Activated T-helper 9 cell treated with anti-CD3 and anti-CD28 coated beads, Interleukin-2, amount 50 U/mL, for 16 hours (primary cell): Measurements from ENCODE around the gene MCOLN2.
A peak's percentile ranks its signal among the peaks of the same experiment; 100 is the strongest.

Experiments
- DNase-seq: peaks from one replicate; pipeline ENCODE4 v3.0.0-alpha.2; 2020; ENCODE audit warnings: low read depth

MCOLN2 gene

DNA sequence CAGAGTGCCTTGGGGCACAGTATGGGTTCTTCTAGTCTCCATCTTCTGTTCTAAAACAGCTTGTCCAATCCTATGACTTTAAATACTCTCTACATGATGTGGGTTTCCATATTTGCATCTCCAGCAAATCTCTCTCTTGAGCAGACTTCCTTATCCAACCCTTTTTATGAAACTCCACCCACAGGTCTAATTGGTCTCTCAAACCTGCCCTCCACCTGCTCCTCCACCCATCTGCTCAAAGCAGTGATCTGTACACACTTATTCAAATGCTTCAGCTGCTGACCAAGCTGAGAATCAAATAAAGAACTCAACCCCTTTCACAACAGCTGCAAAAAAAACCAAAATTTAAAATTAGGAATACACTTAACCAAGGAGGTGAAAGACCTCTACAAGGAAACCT lies 11.5 kb downstream of the MCOLN2 start:
- DNase-seq = no peak

DNA sequence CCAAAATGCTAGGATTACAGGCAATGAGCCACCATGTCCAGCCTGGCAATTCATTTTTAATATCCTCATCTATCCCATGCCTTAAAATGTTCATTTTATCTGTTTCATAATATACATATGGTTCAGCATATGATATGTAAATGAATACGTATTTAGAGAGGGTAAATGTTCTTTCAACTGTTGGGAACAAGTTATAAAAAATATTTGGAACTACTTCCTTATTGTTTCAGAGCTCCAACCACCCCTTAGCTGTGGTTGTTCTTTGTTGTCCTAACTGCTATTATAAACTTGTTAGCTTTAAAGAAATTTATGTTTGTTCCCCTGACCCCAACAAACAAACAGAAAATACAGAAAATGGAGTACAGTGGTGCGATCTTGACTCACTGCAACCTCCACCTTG lies 14.5 kb downstream of the MCOLN2 start:
- DNase-seq = no peak

GRCh38 chr1:84975035-84975434 lies 21.9 kb downstream of the MCOLN2 start:
- DNase-seq = no peak

DNA sequence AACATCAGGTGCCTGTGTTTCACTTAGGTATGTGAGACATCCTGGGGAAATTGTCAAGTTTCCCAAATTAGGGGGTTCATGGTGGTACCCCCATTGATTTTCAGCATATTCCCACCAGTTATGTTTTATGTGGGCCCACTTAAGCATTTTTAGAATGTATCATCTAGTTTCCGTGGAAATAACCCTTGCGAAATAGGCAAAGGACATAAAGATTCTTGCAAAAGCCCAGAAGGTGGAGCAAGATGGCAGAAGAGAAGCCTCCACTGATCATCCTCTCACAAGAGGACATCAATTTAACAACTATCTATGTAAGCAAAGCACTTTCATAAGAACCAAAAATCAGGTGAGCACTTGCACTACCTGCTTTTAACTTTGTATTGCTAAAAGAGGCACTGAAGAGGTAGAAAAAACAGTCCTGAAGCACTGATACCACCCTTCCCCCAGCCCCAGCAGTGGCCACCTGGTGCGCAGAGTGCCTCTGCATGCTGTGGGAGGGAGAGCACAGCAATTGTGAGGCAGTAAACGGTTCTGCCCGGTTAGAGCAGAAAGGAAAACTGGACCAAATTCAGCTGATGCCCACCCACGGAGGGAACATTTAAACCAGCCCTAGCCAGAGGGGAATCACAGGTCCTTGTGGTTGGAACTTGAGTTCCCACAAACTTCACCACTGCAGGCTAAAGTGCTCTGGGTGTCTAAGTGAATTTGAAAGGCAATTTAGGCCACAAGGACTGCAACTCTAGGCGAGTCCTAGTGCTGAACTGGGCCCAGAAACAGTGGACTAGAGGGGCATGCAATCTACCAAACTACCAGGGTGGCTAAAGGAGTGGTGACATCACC lies 23.2 kb downstream of the MCOLN2 start:
- no peak for DNase-seq

- no peak for DNase-seq
These were observed 24.4 kb downstream of the MCOLN2 start for GRCh38 chr1:84972377-84972987.

- DNase-seq = no peak
These were observed 25.0 kb downstream of the MCOLN2 start for GRCh38 chr1:84971957-84972356.

DNA sequence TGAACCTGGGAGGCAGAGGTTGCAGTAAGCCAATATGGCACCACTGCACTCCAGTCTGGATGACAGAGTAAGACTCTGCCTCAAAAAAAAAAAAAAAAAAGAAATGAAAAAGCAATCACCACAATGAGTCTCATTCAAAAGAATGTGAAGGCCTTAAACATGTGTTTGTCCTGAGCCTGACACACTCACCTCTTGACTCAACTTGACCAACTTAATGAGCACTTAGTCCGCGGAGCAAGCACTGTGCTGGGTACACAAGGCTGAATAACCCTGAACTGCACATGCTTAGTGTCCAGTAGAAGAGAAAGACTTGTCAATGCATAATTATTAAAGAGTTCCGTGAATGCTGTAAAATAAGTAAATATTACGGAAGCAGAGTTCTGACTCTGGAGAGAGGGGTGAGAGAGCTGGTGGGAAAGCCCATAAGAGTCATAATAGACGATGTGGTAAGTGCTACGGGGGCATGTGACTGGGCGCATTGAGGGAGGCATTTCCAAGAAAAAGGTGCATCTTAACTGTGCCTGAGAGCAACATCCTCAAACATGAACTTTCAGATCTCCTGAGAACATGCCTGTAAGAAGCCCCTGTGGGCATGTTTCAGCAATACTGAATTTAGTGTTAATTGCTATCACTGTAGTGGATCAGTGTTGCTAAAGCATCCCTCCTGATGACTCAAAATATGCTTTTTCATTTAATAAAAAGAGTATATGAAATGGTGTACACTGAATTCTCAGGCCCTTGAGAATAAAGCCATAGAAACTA lies 27.2 kb downstream of the MCOLN2 start:
- DNase-seq = peak; percentile 9

- DNase-seq = no peak
These were observed 28.0 kb downstream of the MCOLN2 start for GRCh38 chr1:84968865-84969264.

DNA sequence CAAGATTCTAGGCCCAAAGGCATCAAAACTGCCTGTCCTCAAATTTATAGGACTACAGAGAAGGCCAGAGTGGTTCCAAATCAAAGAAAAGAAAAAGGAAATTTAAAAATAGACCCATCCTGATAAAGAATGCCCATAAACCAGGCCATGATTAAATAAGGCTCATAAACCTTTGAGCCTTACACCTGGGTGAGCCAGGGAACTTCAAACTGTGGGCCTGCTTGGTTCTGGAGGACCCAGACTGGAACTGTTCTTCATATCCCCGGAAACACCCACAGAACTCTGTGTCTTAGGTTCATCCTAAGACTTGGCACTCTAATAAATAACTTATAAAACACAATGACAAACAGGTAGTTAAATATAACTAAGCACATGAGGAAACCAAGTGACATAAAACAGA lies 28.8 kb downstream of the MCOLN2 start:
- no peak for DNase-seq

GRCh38 chr1:84967666-84968065 lies 29.2 kb downstream of the MCOLN2 start:
- no peak for DNase-seq

DNA sequence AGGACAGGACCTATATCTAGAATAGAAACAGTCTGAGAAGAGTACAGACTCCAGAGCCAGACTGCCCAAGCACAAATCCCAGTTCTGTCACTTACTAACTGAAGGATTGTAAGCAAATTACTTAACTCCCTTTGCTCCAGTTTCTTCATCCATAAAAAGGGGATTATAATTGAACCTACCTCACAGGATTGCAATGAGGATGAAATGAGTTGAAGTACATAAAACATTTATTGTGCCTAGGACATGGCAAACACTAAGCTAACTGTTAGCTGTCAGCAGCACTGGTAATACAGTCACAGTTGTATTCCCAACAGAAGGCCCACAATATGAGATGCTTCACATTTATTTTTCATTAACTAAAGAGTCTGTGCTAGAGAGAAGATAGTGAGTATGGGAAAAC lies 33.9 kb downstream of the MCOLN2 start:
- no peak for DNase-seq

DNA sequence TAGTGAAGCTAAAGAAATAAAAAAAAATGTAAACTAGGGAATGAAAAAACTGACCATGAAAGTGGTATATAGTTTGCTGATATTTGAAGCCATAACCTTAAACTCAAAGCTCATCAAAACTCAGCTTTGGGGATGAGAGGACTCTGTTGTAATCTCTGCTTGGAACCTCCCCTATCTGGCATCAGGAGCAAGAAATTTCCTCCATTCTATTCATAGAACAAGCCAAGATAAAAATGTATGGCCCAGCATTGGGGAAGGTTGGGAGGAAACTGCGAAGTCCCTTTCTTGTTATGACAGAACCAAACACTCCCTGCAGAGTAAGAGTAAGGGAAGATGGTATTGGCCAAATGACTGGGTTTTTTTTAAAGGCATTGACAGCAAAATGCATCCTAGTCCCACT lies 35.6 kb downstream of the MCOLN2 start:
- no peak for DNase-seq

DNA sequence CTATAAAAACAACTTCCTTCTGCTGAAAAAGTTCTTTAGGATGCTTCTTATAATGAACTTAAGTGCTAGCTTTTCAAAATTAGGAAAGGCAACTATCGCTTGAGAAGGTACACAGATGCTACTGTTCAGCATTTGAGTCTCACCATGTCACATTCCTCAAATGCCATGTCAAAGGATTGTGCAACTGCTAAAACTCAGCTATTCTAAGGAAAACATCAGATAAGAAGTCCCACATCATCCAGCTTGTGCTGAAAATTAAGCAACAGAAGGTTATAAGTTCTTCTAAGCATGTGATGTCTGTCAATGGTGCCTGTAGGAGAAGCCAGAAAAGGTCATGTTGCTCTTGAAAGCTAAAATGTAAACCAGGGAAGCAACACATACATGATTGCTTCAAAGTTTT lies 36.5 kb downstream of the MCOLN2 start:
- no peak for DNase-seq

GRCh38 chr1:84959294-84959693 lies 37.6 kb downstream of the MCOLN2 start:
- DNase-seq = peak; percentile 38

GRCh38 chr1:84957966-84958365 lies 38.9 kb downstream of the MCOLN2 start:
- no peak for DNase-seq

- no peak for DNase-seq
These were observed 40.3 kb downstream of the MCOLN2 start for GRCh38 chr1:84956655-84957054.

GRCh38 chr1:84956097-84956496 lies 40.8 kb downstream of the MCOLN2 start:
- no peak for DNase-seq

DNA sequence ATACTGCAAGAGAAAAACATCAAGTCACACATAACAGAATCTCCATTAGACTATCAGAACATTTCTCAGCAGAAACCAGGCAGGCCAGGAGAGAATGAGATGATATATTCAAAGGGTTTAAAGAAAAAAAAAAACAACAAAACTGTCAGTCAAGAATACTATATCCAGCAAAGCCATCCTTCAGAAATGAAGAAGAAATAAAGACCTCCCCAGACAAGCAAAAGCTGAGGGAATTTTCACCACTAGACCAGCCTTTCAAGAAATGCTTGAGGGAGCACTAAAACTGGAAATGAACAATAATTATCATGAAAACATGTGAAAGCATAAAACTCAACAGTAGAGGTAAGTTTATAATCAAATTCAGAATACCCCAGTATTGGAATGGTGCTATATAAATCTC lies 47.2 kb downstream of the MCOLN2 start:
- no peak for DNase-seq

DNA sequence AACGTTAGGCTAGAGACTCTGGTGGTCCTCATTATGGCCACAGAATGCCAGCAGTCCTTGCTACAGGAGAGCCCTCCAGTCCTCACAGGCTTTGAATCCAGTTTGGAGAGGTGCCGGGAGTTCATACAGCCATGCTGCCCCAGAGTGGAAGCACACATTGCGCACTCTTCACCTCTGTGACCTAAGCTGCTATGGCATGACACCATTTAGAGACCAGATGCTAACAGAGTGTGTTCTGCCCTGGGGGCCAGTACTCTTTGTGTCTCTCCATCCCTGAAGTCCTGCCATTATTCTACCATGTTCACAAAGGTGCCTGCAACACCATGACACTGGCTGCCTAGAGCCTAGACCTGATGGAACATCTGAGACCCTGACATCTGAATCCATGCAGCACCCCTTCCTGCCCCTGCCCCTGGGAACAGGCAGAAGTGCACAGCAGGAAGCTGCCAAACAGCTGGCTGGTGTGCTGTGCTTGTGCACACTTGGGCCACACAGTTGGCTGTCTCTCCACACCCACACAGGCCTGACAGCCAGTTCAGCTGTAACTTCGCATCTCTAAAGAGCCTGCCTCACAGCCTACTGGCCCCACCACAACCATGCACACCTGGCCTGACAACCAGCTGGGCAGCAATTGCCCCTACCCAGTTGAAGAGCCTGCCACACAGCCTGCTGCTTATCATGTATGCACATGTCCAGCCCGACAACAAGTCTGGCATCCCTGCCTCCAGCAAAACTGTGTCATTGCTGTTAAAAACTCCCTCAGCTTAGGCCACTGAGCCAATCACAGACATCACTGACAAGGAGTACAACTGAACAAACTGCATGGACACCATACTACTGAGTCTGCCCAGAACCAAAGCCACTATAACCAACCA lies 49.1 kb downstream of the MCOLN2 start:
- DNase-seq = no peak

- no peak for DNase-seq
These were observed 50.3 kb downstream of the MCOLN2 start for GRCh38 chr1:84946631-84947030.

DNA sequence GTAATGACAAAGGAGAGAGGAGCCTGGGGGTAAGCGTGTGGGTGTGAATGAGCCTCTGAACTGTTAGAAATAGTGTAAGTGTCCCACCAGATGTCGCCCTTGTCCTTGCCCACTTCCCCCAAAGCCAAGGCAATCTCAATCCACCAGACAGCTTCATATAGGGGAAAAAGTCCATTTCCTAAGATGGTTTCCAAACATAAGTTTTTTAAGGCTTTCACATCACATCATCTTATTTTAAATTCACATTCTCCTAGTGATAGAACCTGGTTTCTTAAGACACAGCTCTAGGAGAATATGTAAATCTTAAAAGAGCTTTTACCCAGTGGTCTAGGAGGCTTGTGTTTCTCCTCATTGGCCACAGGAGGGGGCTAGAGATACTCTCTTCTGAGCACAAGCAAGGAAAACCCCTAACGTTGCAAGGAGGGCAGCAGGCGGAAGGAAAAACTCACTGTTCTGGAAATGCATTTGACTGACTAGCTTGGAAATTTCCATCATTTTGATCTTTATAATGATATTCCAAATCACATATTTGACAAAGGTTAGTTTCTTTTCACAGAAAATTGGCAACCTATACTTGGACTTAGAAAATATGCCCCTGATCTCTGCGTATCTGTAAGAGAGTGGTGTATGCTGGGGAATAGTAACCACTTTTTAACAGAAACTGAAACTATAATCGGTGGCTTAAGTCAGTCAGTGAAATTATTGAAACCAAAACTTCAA lies 52.0 kb downstream of the MCOLN2 start:
- peak; percentile 47 for DNase-seq
